ENCODE measurements around the gene ECHS1. TPM values are rescaled to one million over a fixed set of nuclear protein-coding genes. Genes with fewer than 3 reads are reported as not detected.
A peak's percentile ranks its signal among the peaks of the same experiment; 100 is the strongest.

ECHS1 gene
- polyA plus RNA-seq, 3 donors = 34.6 to 102 (median 85.1) TPM

- Mint-ChIP-seq H3K4me3 (no peak overlapping the region), H3K27ac (peak overlapping the region in 2 of 7 donors; percentile 18 to 21), H3K36me3 (peaks cover 50 to 62% of the 10 kb centered on the region in 2 donors), H3K4me1 (peaks cover 16% of the 10 kb centered on the region), H3K27me3 (ENCODE audit: low read depth in 3 of 3) (peaks cover 0 to 3% (median 2%) of the 10 kb centered on the region in 3 donors), H3K9me3 (peaks cover 0 to 3% (median 0%) of the 10 kb centered on the region in 7 donors)
- Histone ChIP-seq H3K79me2 (ENCODE audit: insufficient read depth, low read length) (peaks cover 23% of the 10 kb centered on the region), H2AFZ (ENCODE audit: insufficient read depth, low read depth, low read length, poor library complexity, severe bottlenecking) (no peak overlapping the region), H4K20me1 (ENCODE audit: insufficient read depth, low read length) (no peaks in the 10 kb centered on the region), H3K4me2 (replicated peaks; ENCODE audit: extremely low read depth, low read length, poor library complexity, severe bottlenecking) (no peak overlapping the region), H3K27me3 (ENCODE audit: control insufficient read depth in 2 of 2, insufficient read depth in 2 of 2, low read length in 2 of 2) (no peaks in the 10 kb centered on the region), H3K9ac (ENCODE audit: insufficient read depth, low read length, poor library complexity, severe bottlenecking) (no peak overlapping the region), H3K4me3 (replicated peaks in 1 of 3; ENCODE audit: low read depth in 2 of 3, low read length in 3 of 3) (no peak overlapping the region), H3K9me3 (replicated peaks in 1 of 2; ENCODE audit: control insufficient read depth in 1 of 2, insufficient read depth in 1 of 2, low read length in 2 of 2) (no peaks in the 10 kb centered on the region), H3K4me1 (ENCODE audit: control insufficient read depth in 1 of 2, insufficient read depth in 2 of 2, low read length in 2 of 2) (peaks cover 15 to 17% of the 10 kb centered on the region in 2 donors), H3K27ac (ENCODE audit: low read depth in 1 of 2, low read length in 2 of 2) (no peak overlapping the region), H3K36me3 (replicated peaks in 1 of 2; ENCODE audit: control insufficient read depth in 1 of 2, insufficient read depth in 2 of 2, low read length in 2 of 2) (peaks cover 43 to 71% of the 10 kb centered on the region in 2 donors)
- no peak for TF ChIP-seq CTCF (IDR thresholded peaks at IDR 0.05)
- DNase-seq = no peak
- 98% methylated on average over 6 of the region's 7 CpGs for WGBS (ENCODE audit: insufficient coverage)
- intact Hi-C loops (cut with micrococcal nuclease) = no loop called here
These were observed 24.8 kb upstream of the ECHS1 start for GRCh38 chr10:133397938-133398337.

- H3K9ac ChIP-seq (ENCODE audit: insufficient read depth, low read length, poor library complexity, severe bottlenecking) = no peak overlapping the region
- H3K27ac ChIP-seq (ENCODE audit: low read depth in 1 of 2, low read length in 2 of 2) = no peak overlapping the region
- no peak for TF ChIP-seq CTCF (IDR thresholded peaks at IDR 0.05)
- H3K9me3 ChIP-seq (replicated peaks in 1 of 2; ENCODE audit: control insufficient read depth in 1 of 2, insufficient read depth in 1 of 2, low read length in 2 of 2) = no peaks in the 10 kb centered on the region
- intact Hi-C loops (cut with micrococcal nuclease) = no loop called here
- peaks cover 40 to 47% of the 10 kb centered on the region in 2 donors for H3K36me3 Mint-ChIP-seq
- H3K4me1 Mint-ChIP-seq = peaks cover 15% of the 10 kb centered on the region
- peaks cover 0 to 3% (median 0%) of the 10 kb centered on the region in 7 donors for H3K9me3 Mint-ChIP-seq
- H3K27ac Mint-ChIP-seq = peak overlapping the region in 2 of 7 donors; percentile 35 to 58
- no peak overlapping the region for H3K4me3 ChIP-seq (replicated peaks in 1 of 3; ENCODE audit: low read depth in 2 of 3, low read length in 3 of 3)
- H4K20me1 ChIP-seq (ENCODE audit: insufficient read depth, low read length) = no peaks in the 10 kb centered on the region
- DNase-seq = no peak
- peaks cover 23% of the 10 kb centered on the region for H3K79me2 ChIP-seq (ENCODE audit: insufficient read depth, low read length)
- peaks cover 0 to 3% (median 2%) of the 10 kb centered on the region in 3 donors for H3K27me3 Mint-ChIP-seq (ENCODE audit: low read depth in 3 of 3)
- peaks cover 27 to 53% of the 10 kb centered on the region in 2 donors for H3K36me3 ChIP-seq (replicated peaks in 1 of 2; ENCODE audit: control insufficient read depth in 1 of 2, insufficient read depth in 2 of 2, low read length in 2 of 2)
- H3K4me2 ChIP-seq (replicated peaks; ENCODE audit: extremely low read depth, low read length, poor library complexity, severe bottlenecking) = no peak overlapping the region
- H3K27me3 ChIP-seq (ENCODE audit: control insufficient read depth in 2 of 2, insufficient read depth in 2 of 2, low read length in 2 of 2) = no peaks in the 10 kb centered on the region
- H2AFZ ChIP-seq (ENCODE audit: insufficient read depth, low read depth, low read length, poor library complexity, severe bottlenecking) = no peak overlapping the region
- peaks cover 15 to 17% of the 10 kb centered on the region in 2 donors for H3K4me1 ChIP-seq (ENCODE audit: control insufficient read depth in 1 of 2, insufficient read depth in 2 of 2, low read length in 2 of 2)
- no peak overlapping the region for H3K4me3 Mint-ChIP-seq
- 99% methylated on average over 14 of the region's 19 CpGs for WGBS (ENCODE audit: insufficient coverage)
These were observed 23.0 kb upstream of the ECHS1 start for GRCh38 chr10:133396035-133396624.

Measured in CD14-positive monocyte (primary cell).